Prostate gland (tissue), 2 donors: ENCODE measurements around the gene FXYD1.

Source experiments
- POLR2A ChIP-seq: fragments of 450-650 bp; IDR thresholded peaks from one replicate; pipeline ENCODE4 v1.6.1; 2016; ENCODE audit warnings: antibody characterized with exemption, mild to moderate bottlenecking
- POLR2AphosphoS5 ChIP-seq: sonication (generic); formaldehyde crosslinking; IDR thresholded peaks from one replicate; pipeline ENCODE4 v1.6.1; 2017; ENCODE audit warnings: antibody characterized with exemption
- TF ChIP-seq, protein P1 (sequence below), 4 experiments: fragments of 200-600 bp in 2 of 4; fragments of 450-650 bp in 2 of 4; sonication (generic) in 2 of 4; IDR thresholded peaks; 1 replicate in 3 of 4; 2 replicates in 1 of 4; pipeline ENCODE4 v1.5.1; 2016 to 2019; ENCODE audit warnings: antibody characterized with exemption in 4 of 4, mild to moderate bottlenecking in 2 of 4, moderate library complexity in 2 of 4

DNA sequence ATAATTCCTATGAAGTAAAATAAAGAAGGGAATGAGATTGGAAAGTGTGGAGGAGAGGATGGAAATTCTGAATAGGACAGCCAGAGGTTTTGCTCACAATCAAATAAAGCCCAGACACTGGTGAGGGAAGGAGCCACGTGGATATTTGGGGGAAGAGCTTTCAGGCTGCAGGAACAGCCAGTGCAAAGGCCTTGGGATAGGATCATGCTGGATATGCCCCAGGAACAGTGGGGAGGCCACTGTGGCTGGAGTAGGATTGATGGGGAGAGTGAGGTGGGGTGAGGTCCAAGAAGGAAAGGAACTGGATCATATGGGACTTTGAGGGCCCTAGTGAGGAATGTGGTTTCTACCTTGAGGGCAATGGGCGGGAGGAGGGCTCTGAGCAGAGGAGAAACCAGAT, 11.8 kb downstream of the FXYD1 start:
- TF ChIP-seq, protein P1, sequence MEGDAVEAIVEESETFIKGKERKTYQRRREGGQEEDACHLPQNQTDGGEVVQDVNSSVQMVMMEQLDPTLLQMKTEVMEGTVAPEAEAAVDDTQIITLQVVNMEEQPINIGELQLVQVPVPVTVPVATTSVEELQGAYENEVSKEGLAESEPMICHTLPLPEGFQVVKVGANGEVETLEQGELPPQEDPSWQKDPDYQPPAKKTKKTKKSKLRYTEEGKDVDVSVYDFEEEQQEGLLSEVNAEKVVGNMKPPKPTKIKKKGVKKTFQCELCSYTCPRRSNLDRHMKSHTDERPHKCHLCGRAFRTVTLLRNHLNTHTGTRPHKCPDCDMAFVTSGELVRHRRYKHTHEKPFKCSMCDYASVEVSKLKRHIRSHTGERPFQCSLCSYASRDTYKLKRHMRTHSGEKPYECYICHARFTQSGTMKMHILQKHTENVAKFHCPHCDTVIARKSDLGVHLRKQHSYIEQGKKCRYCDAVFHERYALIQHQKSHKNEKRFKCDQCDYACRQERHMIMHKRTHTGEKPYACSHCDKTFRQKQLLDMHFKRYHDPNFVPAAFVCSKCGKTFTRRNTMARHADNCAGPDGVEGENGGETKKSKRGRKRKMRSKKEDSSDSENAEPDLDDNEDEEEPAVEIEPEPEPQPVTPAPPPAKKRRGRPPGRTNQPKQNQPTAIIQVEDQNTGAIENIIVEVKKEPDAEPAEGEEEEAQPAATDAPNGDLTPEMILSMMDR (IDR thresholded peaks at IDR 0.05), result no peak
- TF ChIP-seq POLR2A (no peak), POLR2AphosphoS5 (no peak)
